Liver (tissue), 3 donors: ENCODE data around the gene CDC37L1.

Source experiments
- MAX ChIP-seq: IDR thresholded peaks from 2 replicates; pipeline ENCODE4 v1.6.1; 2016; ENCODE audit warnings: antibody characterized with exemption
- NR2F2 ChIP-seq: IDR thresholded peaks from 2 replicates; pipeline ENCODE4 v1.6.1; 2016; ENCODE audit warnings: antibody characterized with exemption
- TAF1 ChIP-seq: conservative IDR thresholded peaks from 2 replicates; pipeline ENCODE4 v1.6.1; 2016; ENCODE audit warnings: antibody characterized with exemption, mild to moderate bottlenecking
- YY1 ChIP-seq: IDR thresholded peaks from 2 replicates; pipeline ENCODE4 v1.6.1; 2016; ENCODE audit warnings: antibody characterized with exemption, mild to moderate bottlenecking
- TF ChIP-seq, protein P1 (sequence below): fragments of 150-350 bp; IDR thresholded peaks from 2 replicates; pipeline ENCODE4 v1.5.1; 2017; ENCODE audit warnings: improper control_type of control experiment, low read depth, low read length; ENCODE audit not compliant: missing input control
- donor health status: healthy.
- donor health status: healthy.

DNA sequence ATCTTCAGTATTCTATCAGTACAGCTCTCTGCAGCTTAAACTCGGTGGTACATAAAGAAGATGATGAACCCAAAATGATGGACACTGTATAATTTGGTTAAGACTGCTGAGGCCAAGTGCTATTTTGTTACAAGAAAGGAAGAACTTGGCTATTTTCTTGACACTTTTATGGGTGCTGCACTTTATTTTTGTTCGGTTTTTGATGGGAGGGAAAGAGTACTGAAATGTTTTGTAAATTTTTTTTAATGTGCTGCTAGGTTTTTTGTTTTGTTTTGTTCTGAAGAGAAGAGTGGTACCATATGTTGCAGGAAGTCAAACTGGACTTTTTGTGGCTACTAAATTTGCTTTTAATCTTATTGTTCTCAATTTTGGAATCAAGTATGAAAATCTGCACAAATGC, 26.7 kb downstream of the CDC37L1 start:
- TF ChIP-seq YY1 (no peak), TAF1 (no peak), NR2F2 (no peak), MAX (no peak)
- TF ChIP-seq, protein P1, sequence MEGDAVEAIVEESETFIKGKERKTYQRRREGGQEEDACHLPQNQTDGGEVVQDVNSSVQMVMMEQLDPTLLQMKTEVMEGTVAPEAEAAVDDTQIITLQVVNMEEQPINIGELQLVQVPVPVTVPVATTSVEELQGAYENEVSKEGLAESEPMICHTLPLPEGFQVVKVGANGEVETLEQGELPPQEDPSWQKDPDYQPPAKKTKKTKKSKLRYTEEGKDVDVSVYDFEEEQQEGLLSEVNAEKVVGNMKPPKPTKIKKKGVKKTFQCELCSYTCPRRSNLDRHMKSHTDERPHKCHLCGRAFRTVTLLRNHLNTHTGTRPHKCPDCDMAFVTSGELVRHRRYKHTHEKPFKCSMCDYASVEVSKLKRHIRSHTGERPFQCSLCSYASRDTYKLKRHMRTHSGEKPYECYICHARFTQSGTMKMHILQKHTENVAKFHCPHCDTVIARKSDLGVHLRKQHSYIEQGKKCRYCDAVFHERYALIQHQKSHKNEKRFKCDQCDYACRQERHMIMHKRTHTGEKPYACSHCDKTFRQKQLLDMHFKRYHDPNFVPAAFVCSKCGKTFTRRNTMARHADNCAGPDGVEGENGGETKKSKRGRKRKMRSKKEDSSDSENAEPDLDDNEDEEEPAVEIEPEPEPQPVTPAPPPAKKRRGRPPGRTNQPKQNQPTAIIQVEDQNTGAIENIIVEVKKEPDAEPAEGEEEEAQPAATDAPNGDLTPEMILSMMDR: no peak
